Fibroblast of villous mesenchyme (primary cell): ENCODE measurements around the gene NFATC2. TPM values are rescaled to one million over a fixed set of nuclear protein-coding genes. Genes with fewer than 3 reads are reported as not detected.

ENCODE experiments used
- DNase-seq: peaks from one replicate; pipeline ENCODE4 v3.0.0-alpha.2; 2010; ENCODE audit warnings: low read depth
- H3K4me3 ChIP-seq: 2 replicates; pipeline ENCODE4 v1.5.1; 2011; ENCODE audit warnings: low read depth, mild to moderate bottlenecking, low read length
- CTCF ChIP-seq: IDR thresholded peaks from 2 replicates; pipeline ENCODE4 v1.5.1; 2012; ENCODE audit warnings: low read depth, mild to moderate bottlenecking, low read length; ENCODE audit not compliant: insufficient read depth
- total RNA-seq: library from RNA; depleted of rRNA; stranded (reverse); fragments of >200 nt; gene quantifications from 2 replicates; pipeline ENCODE4 v1.2.3, GENCODE V29; 2012

Gene NFATC2
- total RNA-seq, 1 donor = under 0.01 TPM

DNA sequence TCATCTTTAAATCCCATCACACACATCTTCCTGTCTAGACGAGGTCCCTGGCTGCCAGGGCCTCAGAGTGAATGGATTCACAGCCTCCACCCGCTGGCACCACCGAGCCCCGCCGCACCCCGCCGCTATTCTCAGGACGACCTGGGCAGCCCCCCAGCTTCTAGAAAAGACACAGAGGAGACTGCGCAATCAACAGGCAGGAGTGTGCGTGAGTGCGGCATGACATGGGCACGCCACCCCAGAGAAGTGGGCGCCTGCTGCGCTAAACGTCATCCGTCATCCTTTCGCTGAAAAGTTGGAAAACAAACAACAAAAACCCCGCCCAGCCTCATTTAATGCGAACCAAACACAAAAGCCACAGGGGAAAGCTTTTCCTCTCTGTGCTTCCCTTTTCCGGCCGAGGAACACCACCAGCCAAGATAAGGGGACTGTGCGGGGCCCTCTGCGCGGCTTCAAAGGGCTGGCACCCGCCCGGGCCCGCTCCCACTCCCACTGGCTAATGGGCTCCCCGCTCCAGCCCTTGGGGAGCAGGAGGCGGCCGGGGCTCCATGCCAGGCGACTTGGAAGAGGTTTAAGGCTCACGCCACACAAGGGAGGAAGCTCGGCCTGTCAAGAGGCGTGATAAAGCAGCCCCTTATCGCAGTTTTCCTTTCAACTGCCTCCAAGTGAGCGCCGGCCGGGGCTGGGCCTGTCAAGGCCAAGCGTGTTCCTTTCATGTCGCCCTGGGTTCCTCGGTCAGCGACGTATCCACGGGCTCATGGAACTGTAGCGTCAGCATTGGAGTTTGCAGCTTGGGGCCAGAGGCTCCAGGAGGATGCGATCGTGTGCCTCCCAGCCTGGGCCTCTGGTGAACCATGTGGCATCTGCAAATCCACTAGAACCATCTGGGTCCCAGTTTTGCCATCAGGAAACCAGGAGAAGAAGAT lies 50.1 kb downstream of the NFATC2 start:
- DNase-seq = peak; percentile 37
- TF ChIP-seq CTCF = no peak
- H3K4me3 ChIP-seq = peak overlapping the region; percentile 6

- no peak for DNase-seq
- H3K4me3 ChIP-seq = no peak overlapping the region
- TF ChIP-seq CTCF = no peak
These were observed 51.1 kb downstream of the NFATC2 start for GRCh38 chr20:51491393-51491792.

- no peak for DNase-seq
- no peak for TF ChIP-seq CTCF
- no peak overlapping the region for H3K4me3 ChIP-seq
These were observed 51.9 kb downstream of the NFATC2 start for GRCh38 chr20:51490635-51491034.

- no peak for TF ChIP-seq CTCF
- no peak overlapping the region for H3K4me3 ChIP-seq
- no peak for DNase-seq
These were observed 52.9 kb downstream of the NFATC2 start for GRCh38 chr20:51489611-51490010.

DNA sequence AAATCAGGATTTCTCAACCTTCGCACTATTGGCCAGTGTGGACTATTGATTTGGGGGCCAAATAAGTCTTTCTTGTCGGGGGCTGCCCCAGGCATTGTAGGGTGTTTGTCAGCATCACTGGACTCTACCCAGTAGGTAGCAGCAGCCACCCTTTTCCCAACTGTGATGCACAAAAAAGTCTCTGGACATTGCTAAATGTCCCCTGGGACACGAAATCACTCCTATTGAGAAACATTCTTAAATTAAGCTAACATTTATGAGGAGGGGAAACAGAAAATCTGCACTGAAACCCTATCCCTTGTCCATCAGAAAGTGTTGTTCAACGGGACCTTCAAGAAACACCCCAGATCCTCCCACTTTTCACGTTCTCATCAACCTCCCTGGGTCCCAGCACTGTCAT lies 54.2 kb downstream of the NFATC2 start:
- no peak overlapping the region for H3K4me3 ChIP-seq
- no peak for TF ChIP-seq CTCF
- DNase-seq = peak; percentile 13

DNA sequence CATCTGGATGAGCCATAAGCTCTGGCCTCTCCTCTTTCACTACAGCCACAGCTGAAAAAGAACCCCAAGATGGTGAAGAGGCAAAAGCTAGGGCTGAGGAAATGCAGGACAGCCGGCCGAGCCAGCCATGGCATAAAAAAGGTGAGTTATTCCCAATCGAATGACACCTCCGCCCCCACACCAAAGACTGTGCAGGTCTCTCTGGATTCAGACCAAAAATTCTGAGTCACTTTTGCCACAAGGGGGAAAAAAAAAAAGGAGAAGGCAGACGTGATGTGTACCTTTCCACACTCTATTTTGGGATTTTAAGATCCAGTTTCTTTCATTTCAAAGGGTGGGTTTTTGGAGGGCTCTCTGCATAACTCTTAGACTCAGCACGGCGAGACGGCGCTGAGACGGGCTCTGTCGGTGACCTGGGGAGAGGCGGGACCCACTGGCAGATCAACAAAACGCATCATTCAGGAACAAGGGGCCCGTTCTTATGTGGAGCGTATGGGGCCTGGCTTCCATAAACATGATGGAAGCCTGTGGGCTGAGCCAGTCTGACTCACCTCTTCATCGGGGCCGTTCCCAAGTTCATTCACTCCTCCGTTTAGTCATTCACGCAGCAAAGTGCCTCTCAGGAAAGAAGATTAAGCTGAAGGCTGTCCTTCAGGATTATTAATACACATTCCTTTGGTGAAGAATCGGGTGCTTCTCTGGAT lies 54.8 kb downstream of the NFATC2 start:
- no peak for TF ChIP-seq CTCF
- H3K4me3 ChIP-seq = no peak overlapping the region
- peak; percentile 72 for DNase-seq
